Gastroesophageal sphincter (tissue), 4 donors: ENCODE data around the gene NDUFA3. TPM values are rescaled to one million over a fixed set of nuclear protein-coding genes. Genes with fewer than 3 reads are reported as not detected.

Experiments
- ATAC-seq: fragments of 150-250 bp; one replicate; pipeline ENCODE4 v1.9.1; 2016; ENCODE audit warnings: mild to moderate bottlenecking, moderate library complexity
- H3K27ac ChIP-seq, 4 donors: fragments of 200-600 bp; sonication (generic) in 3 of 4; 1 replicate in 3 of 4; 2 replicates in 1 of 4; pipeline ENCODE4 v1.5.1; 2016 to 2019
- H3K27me3 ChIP-seq: fragments of 200-600 bp; sonication (generic); one replicate; pipeline ENCODE4 v1.5.1; 2019
- H3K36me3 ChIP-seq, 2 donors: fragments of 200-600 bp; sonication (generic); one replicate each; pipeline ENCODE4 v1.5.1; 2019; ENCODE audit warnings: control low read depth in 1 of 2
- H3K4me1 ChIP-seq, 3 donors: fragments of 200-600 bp; sonication (generic); 1 replicate in 2 of 3; 2 replicates in 1 of 3; pipeline ENCODE4 v1.5.1; 2016 to 2019; ENCODE audit warnings: control low read depth in 2 of 3
- H3K4me3 ChIP-seq, 2 donors: fragments of 200-600 bp; sonication (generic); one replicate each; pipeline ENCODE4 v1.5.1; 2019; ENCODE audit warnings: mild to moderate bottlenecking in 1 of 2, moderate library complexity in 1 of 2
- H3K9me3 ChIP-seq, 3 donors: fragments of 200-600 bp; sonication (generic); one replicate each; pipeline ENCODE4 v1.5.1; 2017 to 2019; ENCODE audit warnings: control low read depth in 2 of 3
- CTCF ChIP-seq, 4 experiments: fragments of 200-600 bp in 2 of 4; fragments of 450-650 bp in 2 of 4; sonication (generic) in 1 of 4; IDR thresholded peaks; one replicate each; pipeline ENCODE4 v1.5.1; 2017 to 2019; ENCODE audit warnings: antibody characterized with exemption in 4 of 4, mild to moderate bottlenecking in 2 of 4, moderate library complexity in 2 of 4
- EP300 ChIP-seq: sonication (generic); formaldehyde crosslinking; IDR thresholded peaks from one replicate; pipeline ENCODE4 v1.6.1; 2017; ENCODE audit warnings: antibody characterized with exemption, mild to moderate bottlenecking
- POLR2A ChIP-seq, 2 donors: fragments of 450-650 bp; IDR thresholded peaks; one replicate each; pipeline ENCODE4 v1.6.1; 2017; ENCODE audit warnings: antibody characterized with exemption in 2 of 2, mild to moderate bottlenecking in 2 of 2, moderate library complexity in 1 of 2
- POLR2AphosphoS5 ChIP-seq: sonication (generic); formaldehyde crosslinking; IDR thresholded peaks from one replicate; pipeline ENCODE4 v1.6.1; 2017; ENCODE audit warnings: antibody characterized with exemption
- whole genome bisulfite sequencing, 2 donors: methylation state at CpG; one replicate each; pipeline ENCODE4 v1.1.5; 2018; ENCODE audit warnings: low coverage in 1 of 2; 5-methylcytosine and 5-hydroxymethylcytosine counted together
- total RNA-seq, 4 donors: library from RNA; depleted of rRNA; stranded (reverse); fragments of >200 nt; gene quantifications; one replicate each; pipeline ENCODE4 v1.1.0, GENCODE V29; 2016

The NDUFA3 gene
- total RNA-seq, 4 donors from 2014 or later, result 14.2 to 37.7 (median 21.5) TPM

- Histone ChIP-seq H3K9me3 (no peaks in the 10 kb centered on the region), H3K4me3 (no peak overlapping the region), H3K36me3 (peaks cover 0 to 100% of the 10 kb centered on the region in 2 donors), H3K27me3 (no peaks in the 10 kb centered on the region), H3K4me1 (peaks cover 0 to 25% (median 7%) of the 10 kb centered on the region in 3 donors), H3K27ac (peak overlapping the region in 1 of 4 donors; percentile 33)
- ATAC-seq, result no peak
- WGBS, 2 donors, result no CpG with 5 or more reads among the region's 12 CpGs
- TF ChIP-seq CTCF (IDR thresholded peaks at IDR 0.05) (no peak), POLR2AphosphoS5 (no peak)
These were observed 49.6 kb downstream of the NDUFA3 start for GRCh38 chr19:54152267-54152666.

GRCh38 chr19:54152878-54153524 lies 50.3 kb downstream of the NDUFA3 start:
- Histone ChIP-seq H3K27ac (peak overlapping the region in 3 of 4 donors; percentile 33 to 54 (median 45)), H3K4me1 (peaks cover 0 to 24% (median 3%) of the 10 kb centered on the region in 3 donors), H3K36me3 (peaks cover 0 to 100% of the 10 kb centered on the region in 2 donors), H3K4me3 (no peak overlapping the region), H3K27me3 (no peaks in the 10 kb centered on the region), H3K9me3 (no peaks in the 10 kb centered on the region)
- no peak for TF ChIP-seq POLR2A (IDR thresholded peaks at IDR 0.05)
- no peak for TF ChIP-seq CTCF (IDR thresholded peaks at IDR 0.05)
- no peak for TF ChIP-seq POLR2AphosphoS5
- no peak for TF ChIP-seq EP300
- ATAC-seq, result peak; percentile 48
- 64 to 91% methylated on average over 5 to 6 of the region's 25 CpGs for WGBS, 2 donors

- H3K36me3 ChIP-seq, result peaks cover 0 to 94% of the 10 kb centered on the region in 2 donors
- TF ChIP-seq POLR2AphosphoS5 (no peak), CTCF (IDR thresholded peaks at IDR 0.05) (no peak), POLR2A (IDR thresholded peaks at IDR 0.05) (no peak), EP300 (no peak)
- WGBS, 2 donors, result 58 to 100% methylated on average over 1 to 3 of the region's 10 CpGs
- H3K9me3 ChIP-seq, result no peaks in the 10 kb centered on the region
- H3K27ac ChIP-seq, result peak overlapping the region in 3 of 4 donors; percentile 33 to 54 (median 45)
- ATAC-seq, result no peak
- peaks cover 0 to 26% (median 8%) of the 10 kb centered on the region in 3 donors for H3K4me1 ChIP-seq
- H3K27me3 ChIP-seq, result no peaks in the 10 kb centered on the region
- no peak overlapping the region for H3K4me3 ChIP-seq
These were observed 51.2 kb downstream of the NDUFA3 start for GRCh38 chr19:54153731-54154326.

DNA sequence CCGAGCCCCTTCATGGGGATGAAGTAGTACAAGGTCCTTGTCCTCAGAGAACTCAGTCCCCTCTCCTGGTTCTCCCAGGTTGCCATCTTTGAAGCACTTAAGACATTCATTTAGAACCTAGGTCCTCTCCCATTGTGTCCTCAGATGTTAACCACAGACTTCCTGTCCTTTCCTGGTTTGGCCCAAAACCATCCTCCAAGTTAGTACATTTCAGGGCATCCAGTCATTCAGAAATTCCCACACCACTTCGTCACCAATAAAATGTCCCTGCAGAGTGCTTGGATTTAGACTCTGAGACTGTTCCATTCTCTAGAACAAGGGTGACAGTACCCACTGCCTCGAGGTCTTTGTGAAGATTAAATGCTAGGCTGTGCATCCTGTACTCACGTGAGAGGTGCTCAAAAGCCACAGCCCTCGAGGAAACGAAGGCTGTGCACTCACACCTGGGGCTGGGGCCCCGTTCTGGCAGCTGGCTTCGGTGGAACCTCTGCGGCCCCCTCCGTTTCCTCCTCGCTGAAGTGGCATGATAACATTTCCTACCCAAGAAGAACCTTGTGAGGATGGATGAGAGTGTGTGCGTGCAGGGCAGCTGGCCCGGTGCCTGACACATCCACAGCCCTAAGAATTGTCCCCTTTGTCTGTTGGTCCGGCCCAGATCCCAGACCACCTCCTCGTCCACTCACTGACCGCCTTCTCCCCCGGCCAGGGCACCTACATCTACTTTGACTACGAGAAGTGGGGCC lies 52.1 kb downstream of the NDUFA3 start:
- peak overlapping the region in 2 of 4 donors; percentile 13 to 23 for H3K27ac ChIP-seq
- no peaks in the 10 kb centered on the region for H3K27me3 ChIP-seq
- WGBS, 2 donors, result 70 to 78% methylated on average over 8 to 12 of the region's 18 CpGs
- H3K4me1 ChIP-seq, result peaks cover 0 to 29% (median 9%) of the 10 kb centered on the region in 3 donors
- no peak overlapping the region for H3K4me3 ChIP-seq
- ATAC-seq, result no peak
- peaks cover 0 to 85% of the 10 kb centered on the region in 2 donors for H3K36me3 ChIP-seq
- TF ChIP-seq POLR2A (IDR thresholded peaks at IDR 0.05), result no peak
- no peak for TF ChIP-seq EP300
- no peak for TF ChIP-seq POLR2AphosphoS5
- TF ChIP-seq CTCF (IDR thresholded peaks at IDR 0.05), result no peak
- H3K9me3 ChIP-seq, result no peaks in the 10 kb centered on the region
